HL-60 (cell line): ENCODE measurements around the gene CHI3L1.

Experiments used
- DNase-seq, 2 experiments: peaks; one replicate each; pipeline ENCODE4 v3.0.0-alpha.2; 2010 to 2020; ENCODE audit warnings: low read depth in 1 of 2, low spot score in 1 of 2
- H3K27ac ChIP-seq: fragments of 250-450 bp; sonication (Bioruptor Pico); replicated peaks from 2 replicates; pipeline ENCODE4 v1.5.1; 2020; ENCODE audit warnings: mild to moderate bottlenecking, moderate library complexity
- H3K27me3 ChIP-seq: fragments of 250-450 bp; sonication (Bioruptor Pico); 2 replicates; pipeline ENCODE4 v1.5.1; 2021; ENCODE audit warnings: mild to moderate bottlenecking, moderate library complexity; ENCODE audit not compliant: insufficient read depth, poor library complexity, severe bottlenecking
- H3K4me3 ChIP-seq: replicated peaks from 2 replicates; pipeline ENCODE4 v1.5.1; 2011; ENCODE audit warnings: mild to moderate bottlenecking, control low read depth, low read length; ENCODE audit not compliant: insufficient read depth
- GABPA ChIP-seq: IDR thresholded peaks from 2 replicates; pipeline ENCODE4 v1.6.1; 2012; ENCODE audit warnings: low read depth
- POLR2AphosphoS5 ChIP-seq: IDR thresholded peaks from 2 replicates; pipeline ENCODE4 v1.6.1; 2012; ENCODE audit warnings: low read depth
- SPI1 ChIP-seq: IDR thresholded peaks from 2 replicates; pipeline ENCODE4 v1.6.1; 2012; ENCODE audit warnings: low read depth, mild to moderate bottlenecking, borderline replicate concordance
- TF ChIP-seq, protein P1 (sequence below): IDR thresholded peaks from one replicate; pipeline ENCODE4 v1.5.1; 2011; ENCODE audit warnings: low read length, control low read depth, inconsistent platforms; ENCODE audit not compliant: insufficient read depth
- TF ChIP-seq, protein P2 (sequence below): IDR thresholded peaks from 2 replicates; pipeline ENCODE4 v1.6.1; 2012; ENCODE audit warnings: low read depth; ENCODE audit not compliant: insufficient replicate concordance

The CHI3L1 gene

GRCh38 chr1:203217139-203217655 lies 30.7 kb upstream of the CHI3L1 start:
- H3K27me3 ChIP-seq = no peaks in the 10 kb centered on the region
- TF ChIP-seq POLR2AphosphoS5 = no peak
- TF ChIP-seq, protein P1, sequence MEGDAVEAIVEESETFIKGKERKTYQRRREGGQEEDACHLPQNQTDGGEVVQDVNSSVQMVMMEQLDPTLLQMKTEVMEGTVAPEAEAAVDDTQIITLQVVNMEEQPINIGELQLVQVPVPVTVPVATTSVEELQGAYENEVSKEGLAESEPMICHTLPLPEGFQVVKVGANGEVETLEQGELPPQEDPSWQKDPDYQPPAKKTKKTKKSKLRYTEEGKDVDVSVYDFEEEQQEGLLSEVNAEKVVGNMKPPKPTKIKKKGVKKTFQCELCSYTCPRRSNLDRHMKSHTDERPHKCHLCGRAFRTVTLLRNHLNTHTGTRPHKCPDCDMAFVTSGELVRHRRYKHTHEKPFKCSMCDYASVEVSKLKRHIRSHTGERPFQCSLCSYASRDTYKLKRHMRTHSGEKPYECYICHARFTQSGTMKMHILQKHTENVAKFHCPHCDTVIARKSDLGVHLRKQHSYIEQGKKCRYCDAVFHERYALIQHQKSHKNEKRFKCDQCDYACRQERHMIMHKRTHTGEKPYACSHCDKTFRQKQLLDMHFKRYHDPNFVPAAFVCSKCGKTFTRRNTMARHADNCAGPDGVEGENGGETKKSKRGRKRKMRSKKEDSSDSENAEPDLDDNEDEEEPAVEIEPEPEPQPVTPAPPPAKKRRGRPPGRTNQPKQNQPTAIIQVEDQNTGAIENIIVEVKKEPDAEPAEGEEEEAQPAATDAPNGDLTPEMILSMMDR = peak; percentile 6
- peak overlapping the region; percentile 12; the same call in 1 of the 2 replicates for H3K27ac ChIP-seq
- DNase-seq = peak in 1 of 2 experiments; percentile 59
- H3K4me3 ChIP-seq = no peak overlapping the region

DNA sequence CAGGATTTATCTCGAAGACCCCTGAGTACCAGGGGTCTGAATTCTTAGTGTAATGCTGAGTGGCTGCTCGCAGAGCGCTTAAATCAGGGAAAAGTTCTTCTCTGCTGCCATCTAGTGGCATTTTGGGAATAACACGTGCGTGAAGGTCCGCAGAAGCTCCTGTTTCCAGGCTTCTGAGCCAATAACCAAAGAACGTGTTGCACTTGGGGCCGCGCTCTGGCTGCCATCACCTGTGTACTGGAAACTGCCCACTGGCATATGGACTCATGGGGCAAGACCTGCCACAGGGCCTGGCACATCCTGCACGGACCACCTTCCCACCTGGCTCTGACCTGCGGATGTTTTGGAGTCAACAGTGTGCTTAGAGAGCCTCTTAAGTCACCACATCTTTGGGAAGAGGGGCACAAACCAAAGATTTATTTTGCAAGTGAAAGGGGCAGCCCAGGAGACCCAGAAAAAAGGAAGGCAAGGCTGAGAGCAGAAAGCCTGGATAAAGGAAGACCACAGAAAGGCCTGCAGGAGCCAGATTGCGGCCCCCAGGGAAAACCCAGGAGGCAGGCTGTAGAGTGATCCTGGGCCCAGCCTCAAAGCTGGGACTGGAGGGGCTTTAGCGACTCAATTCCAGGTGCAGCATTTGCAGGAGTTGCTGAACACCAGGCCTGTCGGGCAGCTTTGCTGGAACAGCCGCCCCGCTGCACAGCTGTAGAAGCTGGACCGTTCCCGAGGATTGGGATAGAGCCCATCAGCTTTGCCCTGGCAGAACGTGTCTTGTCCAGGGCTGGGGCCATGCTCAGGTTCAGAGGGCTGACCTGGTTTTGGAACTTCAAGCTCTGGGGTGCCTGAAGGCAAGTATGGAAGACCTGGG lies 30.0 kb upstream of the CHI3L1 start:
- TF ChIP-seq, protein P1 = peak; percentile 67
- TF ChIP-seq POLR2AphosphoS5 = no peak
- TF ChIP-seq, protein P2, sequence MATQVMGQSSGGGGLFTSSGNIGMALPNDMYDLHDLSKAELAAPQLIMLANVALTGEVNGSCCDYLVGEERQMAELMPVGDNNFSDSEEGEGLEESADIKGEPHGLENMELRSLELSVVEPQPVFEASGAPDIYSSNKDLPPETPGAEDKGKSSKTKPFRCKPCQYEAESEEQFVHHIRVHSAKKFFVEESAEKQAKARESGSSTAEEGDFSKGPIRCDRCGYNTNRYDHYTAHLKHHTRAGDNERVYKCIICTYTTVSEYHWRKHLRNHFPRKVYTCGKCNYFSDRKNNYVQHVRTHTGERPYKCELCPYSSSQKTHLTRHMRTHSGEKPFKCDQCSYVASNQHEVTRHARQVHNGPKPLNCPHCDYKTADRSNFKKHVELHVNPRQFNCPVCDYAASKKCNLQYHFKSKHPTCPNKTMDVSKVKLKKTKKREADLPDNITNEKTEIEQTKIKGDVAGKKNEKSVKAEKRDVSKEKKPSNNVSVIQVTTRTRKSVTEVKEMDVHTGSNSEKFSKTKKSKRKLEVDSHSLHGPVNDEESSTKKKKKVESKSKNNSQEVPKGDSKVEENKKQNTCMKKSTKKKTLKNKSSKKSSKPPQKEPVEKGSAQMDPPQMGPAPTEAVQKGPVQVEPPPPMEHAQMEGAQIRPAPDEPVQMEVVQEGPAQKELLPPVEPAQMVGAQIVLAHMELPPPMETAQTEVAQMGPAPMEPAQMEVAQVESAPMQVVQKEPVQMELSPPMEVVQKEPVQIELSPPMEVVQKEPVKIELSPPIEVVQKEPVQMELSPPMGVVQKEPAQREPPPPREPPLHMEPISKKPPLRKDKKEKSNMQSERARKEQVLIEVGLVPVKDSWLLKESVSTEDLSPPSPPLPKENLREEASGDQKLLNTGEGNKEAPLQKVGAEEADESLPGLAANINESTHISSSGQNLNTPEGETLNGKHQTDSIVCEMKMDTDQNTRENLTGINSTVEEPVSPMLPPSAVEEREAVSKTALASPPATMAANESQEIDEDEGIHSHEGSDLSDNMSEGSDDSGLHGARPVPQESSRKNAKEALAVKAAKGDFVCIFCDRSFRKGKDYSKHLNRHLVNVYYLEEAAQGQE = no peak
- DNase-seq = peak; percentile 47 to 72
- no peaks in the 10 kb centered on the region for H3K27me3 ChIP-seq
- no peak overlapping the region; the same call in 1 of the 2 replicates for H3K27ac ChIP-seq
- H3K4me3 ChIP-seq = no peak overlapping the region

DNA sequence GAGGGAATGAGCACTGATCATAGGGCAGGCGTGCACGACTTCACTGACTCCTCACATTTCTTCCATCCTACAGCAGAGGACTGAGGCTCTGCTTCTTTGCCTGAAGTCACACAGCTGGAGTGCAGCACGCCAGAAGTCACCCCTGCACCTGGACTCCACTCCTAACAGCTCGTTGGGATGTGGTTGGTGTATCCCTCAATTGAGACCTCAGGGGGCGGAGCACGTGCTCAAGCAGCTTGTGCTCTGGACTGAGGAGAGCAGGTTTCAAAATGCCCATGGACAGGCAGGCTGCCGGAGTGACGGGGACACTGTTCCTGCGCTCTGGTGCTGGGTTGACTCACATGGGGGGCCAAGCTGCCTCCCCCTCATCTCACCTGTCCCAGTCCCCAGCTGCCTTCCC lies 29.1 kb upstream of the CHI3L1 start:
- Histone ChIP-seq H3K27ac (no peak overlapping the region), H3K27me3 (no peaks in the 10 kb centered on the region), H3K4me3 (no peak overlapping the region)
- peak; percentile 34 to 49 for DNase-seq
- TF ChIP-seq, protein P1 = no peak
- TF ChIP-seq SPI1 (no peak), POLR2AphosphoS5 (no peak), GABPA (no peak)
- TF ChIP-seq, protein P2 = no peak
